Endothelial cell (in vitro differentiated cells): ENCODE measurements around the gene KIAA1958. TPM values are rescaled to one million over a fixed set of nuclear protein-coding genes. Genes with fewer than 3 reads are reported as not detected.

Source experiments
- DNase-seq: peaks from one replicate; pipeline ENCODE4 v3.0.0; 2021; ENCODE audit warnings: low spot score
- H3K27ac Mint-ChIP-seq: one replicate; pipeline ENCODE4 v1.8.0; 2021; ENCODE audit warnings: mixed read lengths, inconsistent platforms; ENCODE audit not compliant: unreplicated experiment
- H3K27me3 Mint-ChIP-seq: one replicate; pipeline ENCODE4 v1.8.0; 2021; ENCODE audit warnings: mild to moderate bottlenecking, moderate library complexity, mixed read lengths, inconsistent platforms; ENCODE audit not compliant: unreplicated experiment
- H3K36me3 Mint-ChIP-seq: one replicate; pipeline ENCODE4 v1.8.0; 2021; ENCODE audit warnings: mild to moderate bottlenecking, low read depth, mixed read lengths, inconsistent platforms; ENCODE audit not compliant: unreplicated experiment
- H3K4me1 Mint-ChIP-seq: one replicate; pipeline ENCODE4 v1.8.0; 2021; ENCODE audit warnings: mild to moderate bottlenecking, mixed read lengths, inconsistent platforms; ENCODE audit not compliant: unreplicated experiment
- H3K4me3 Mint-ChIP-seq: one replicate; pipeline ENCODE4 v1.8.0; 2021; ENCODE audit warnings: mild to moderate bottlenecking, mixed read lengths, inconsistent platforms; ENCODE audit not compliant: unreplicated experiment
- H3K9me3 Mint-ChIP-seq: one replicate; pipeline ENCODE4 v1.8.0; 2021; ENCODE audit warnings: mixed read lengths, inconsistent platforms; ENCODE audit not compliant: unreplicated experiment
- total RNA-seq: library from RNA; stranded (reverse); fragmentation: NEBNext Ultra II Directional; extraction: Animal tissue kit (Norgen Biotek cat#: 25700); gene quantifications from one replicate; pipeline ENCODE4 v1.2.1, GENCODE V29; 2021; ENCODE audit not compliant: unreplicated experiment
- TF ChIP-seq, protein P1 (sequence below): fragments of 200-600 bp; sonication (generic); IDR thresholded peaks from one replicate; pipeline ENCODE4 v1.5.0; 2021; ENCODE audit warnings: antibody characterized with exemption; ENCODE audit not compliant: unreplicated experiment

KIAA1958 gene
- total RNA-seq, 1 donor from 2014 or later, result 15.1 TPM

- no peak overlapping the region for H3K27ac Mint-ChIP-seq
- DNase-seq, result no peak
These were observed 70.1 kb downstream of the KIAA1958 start for GRCh38 chr9:112556497-112557442.

GRCh38 chr9:112558476-112558875, 71.8 kb downstream of the KIAA1958 start:
- Mint-ChIP-seq H3K27ac (no peak overlapping the region), H3K4me1 (peaks cover 8% of the 10 kb centered on the region), H3K9me3 (no peaks in the 10 kb centered on the region), H3K4me3 (no peak overlapping the region), H3K27me3 (no peaks in the 10 kb centered on the region), H3K36me3 (no peaks in the 10 kb centered on the region)
- no peak for DNase-seq
- TF ChIP-seq, protein P1, sequence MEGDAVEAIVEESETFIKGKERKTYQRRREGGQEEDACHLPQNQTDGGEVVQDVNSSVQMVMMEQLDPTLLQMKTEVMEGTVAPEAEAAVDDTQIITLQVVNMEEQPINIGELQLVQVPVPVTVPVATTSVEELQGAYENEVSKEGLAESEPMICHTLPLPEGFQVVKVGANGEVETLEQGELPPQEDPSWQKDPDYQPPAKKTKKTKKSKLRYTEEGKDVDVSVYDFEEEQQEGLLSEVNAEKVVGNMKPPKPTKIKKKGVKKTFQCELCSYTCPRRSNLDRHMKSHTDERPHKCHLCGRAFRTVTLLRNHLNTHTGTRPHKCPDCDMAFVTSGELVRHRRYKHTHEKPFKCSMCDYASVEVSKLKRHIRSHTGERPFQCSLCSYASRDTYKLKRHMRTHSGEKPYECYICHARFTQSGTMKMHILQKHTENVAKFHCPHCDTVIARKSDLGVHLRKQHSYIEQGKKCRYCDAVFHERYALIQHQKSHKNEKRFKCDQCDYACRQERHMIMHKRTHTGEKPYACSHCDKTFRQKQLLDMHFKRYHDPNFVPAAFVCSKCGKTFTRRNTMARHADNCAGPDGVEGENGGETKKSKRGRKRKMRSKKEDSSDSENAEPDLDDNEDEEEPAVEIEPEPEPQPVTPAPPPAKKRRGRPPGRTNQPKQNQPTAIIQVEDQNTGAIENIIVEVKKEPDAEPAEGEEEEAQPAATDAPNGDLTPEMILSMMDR, result no peak

More at GRCh38 chr9:112556497-112557442, 70.1 kb downstream of the KIAA1958 start:
- Mint-ChIP-seq H3K27me3 (no peaks in the 10 kb centered on the region), H3K9me3 (no peaks in the 10 kb centered on the region), H3K36me3 (no peaks in the 10 kb centered on the region), H3K4me3 (no peak overlapping the region), H3K4me1 (peaks cover 3% of the 10 kb centered on the region)
- TF ChIP-seq, protein P1, result no peak

DNA sequence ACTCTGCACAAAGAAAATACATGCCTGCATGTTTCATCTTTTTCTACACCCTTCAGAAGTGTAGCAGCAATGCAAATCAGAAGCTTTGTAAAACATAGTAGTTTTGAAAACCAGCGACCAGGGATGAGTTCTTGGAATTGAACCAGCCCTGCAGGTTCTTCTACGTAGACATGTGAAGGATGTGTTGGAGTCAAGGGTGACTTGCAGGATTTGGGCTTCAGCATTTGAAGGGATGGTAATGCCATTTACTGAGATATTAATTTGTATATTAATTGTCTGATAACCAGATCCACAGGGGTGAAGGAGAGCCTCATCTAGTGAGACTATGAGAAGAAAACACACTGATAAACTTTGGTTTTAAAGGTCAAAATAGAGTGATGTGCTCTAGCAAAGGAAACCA, 72.4 kb downstream of the KIAA1958 start:
- peaks cover 8% of the 10 kb centered on the region for H3K4me1 Mint-ChIP-seq
- H3K9me3 Mint-ChIP-seq, result no peaks in the 10 kb centered on the region
- TF ChIP-seq, protein P1, result no peak
- no peak overlapping the region for H3K27ac Mint-ChIP-seq
- no peaks in the 10 kb centered on the region for H3K36me3 Mint-ChIP-seq
- H3K4me3 Mint-ChIP-seq, result no peak overlapping the region
- DNase-seq, result no peak
- no peaks in the 10 kb centered on the region for H3K27me3 Mint-ChIP-seq

DNA sequence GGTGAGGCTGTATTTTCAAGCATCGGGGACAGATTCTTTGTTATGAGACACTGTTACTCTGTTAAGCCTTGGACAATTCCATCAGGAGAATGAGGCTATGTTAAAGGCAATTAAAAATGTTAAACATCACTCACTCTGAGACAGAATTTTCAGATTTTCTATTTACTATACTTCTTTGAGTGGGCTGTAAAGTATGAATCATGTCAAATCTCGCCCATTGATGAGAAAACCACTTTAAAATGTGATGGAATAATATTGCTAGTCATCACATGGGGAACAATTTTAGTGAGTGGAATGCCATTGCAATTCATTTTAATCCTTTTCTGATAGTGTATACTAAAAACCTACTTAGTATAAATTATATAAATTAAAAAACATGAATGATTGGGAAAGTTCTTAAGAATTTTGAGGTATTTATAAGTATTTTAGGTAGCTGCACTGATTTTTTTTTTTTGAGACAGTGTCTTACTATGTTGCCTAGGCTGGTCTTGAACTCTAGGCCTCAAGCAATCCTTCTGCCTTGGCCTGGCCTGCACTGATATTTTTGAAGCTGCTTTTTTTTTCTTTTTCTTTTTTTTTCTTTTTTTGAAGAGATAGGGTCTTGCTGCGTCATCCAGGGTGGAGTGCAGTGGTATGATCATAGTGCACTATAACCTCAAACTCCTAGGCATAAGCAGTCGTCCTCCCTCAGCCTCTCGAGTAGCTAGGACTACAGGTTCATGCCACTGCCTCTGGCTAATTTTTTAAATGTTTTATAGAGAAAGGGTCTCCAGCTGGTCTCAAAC, 73.2 kb downstream of the KIAA1958 start:
- DNase-seq, result no peak
- no peak overlapping the region for H3K27ac Mint-ChIP-seq

More for the DNA sequence above, 73.2 kb downstream of the KIAA1958 start:
- TF ChIP-seq, protein P1, result no peak
- no peaks in the 10 kb centered on the region for H3K36me3 Mint-ChIP-seq
- peaks cover 8% of the 10 kb centered on the region for H3K4me1 Mint-ChIP-seq
- no peak overlapping the region for H3K4me3 Mint-ChIP-seq
- H3K9me3 Mint-ChIP-seq, result no peaks in the 10 kb centered on the region
- H3K27me3 Mint-ChIP-seq, result no peaks in the 10 kb centered on the region
